Measurements from ENCODE around the gene GRK4. TPM values are rescaled to one million over a fixed set of nuclear protein-coding genes. Genes with fewer than 3 reads are reported as not detected.

Gene GRK4
- total and polyA plus RNA-seq, 11 donors = 4.9 to 12.0 (median 9.3) TPM

DNA sequence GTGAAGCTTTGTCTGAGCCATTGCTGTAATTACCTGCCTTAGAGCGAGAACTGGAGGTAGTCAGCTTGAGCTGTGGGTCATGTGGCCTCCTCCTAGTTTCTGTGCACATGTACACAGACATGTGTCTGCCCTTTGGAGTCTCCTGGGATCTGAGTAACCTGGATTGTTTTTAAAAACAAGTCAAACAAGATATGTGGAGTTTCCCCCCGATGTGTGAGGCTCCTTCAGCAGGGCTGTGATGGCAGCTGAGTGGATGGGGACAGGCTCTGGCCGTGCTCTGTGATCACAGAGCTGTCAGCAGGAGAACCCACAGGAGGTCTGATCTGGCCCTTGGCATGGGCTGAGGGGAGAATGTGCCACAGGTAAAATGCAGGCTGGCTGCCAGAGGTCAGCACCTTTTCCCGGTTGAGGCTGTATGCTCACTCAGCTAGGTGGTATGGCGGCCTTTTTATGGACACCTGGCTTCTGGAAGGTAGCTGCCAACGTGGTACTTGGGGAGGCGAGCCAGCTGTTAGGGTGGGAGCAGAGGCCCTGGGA is 38.5 kb upstream of the GRK4 start:
- peaks cover 0 to 94% (median 83%) of the 10 kb centered on the region in 9 donors for H3K36me3 ChIP-seq
- no peaks in the 10 kb centered on the region for H3K27me3 ChIP-seq
- intact Hi-C loops (cut with DNase I) = no loop called here
- H3K27ac ChIP-seq = no peak overlapping the region
- WGBS, 4 donors = 81 to 86% (median 83%) methylated on average over 7 of the region's 7 CpGs
- peaks cover 0 to 17% (median 2%) of the 10 kb centered on the region in 12 donors for H3K4me1 ChIP-seq
- ATAC-seq (no peak), DNase-seq (peak in 1 of 5 donors; percentile 18)
- no peak for TF ChIP-seq POLR2A (IDR thresholded peaks at IDR 0.05)
- TF ChIP-seq, protein P1, sequence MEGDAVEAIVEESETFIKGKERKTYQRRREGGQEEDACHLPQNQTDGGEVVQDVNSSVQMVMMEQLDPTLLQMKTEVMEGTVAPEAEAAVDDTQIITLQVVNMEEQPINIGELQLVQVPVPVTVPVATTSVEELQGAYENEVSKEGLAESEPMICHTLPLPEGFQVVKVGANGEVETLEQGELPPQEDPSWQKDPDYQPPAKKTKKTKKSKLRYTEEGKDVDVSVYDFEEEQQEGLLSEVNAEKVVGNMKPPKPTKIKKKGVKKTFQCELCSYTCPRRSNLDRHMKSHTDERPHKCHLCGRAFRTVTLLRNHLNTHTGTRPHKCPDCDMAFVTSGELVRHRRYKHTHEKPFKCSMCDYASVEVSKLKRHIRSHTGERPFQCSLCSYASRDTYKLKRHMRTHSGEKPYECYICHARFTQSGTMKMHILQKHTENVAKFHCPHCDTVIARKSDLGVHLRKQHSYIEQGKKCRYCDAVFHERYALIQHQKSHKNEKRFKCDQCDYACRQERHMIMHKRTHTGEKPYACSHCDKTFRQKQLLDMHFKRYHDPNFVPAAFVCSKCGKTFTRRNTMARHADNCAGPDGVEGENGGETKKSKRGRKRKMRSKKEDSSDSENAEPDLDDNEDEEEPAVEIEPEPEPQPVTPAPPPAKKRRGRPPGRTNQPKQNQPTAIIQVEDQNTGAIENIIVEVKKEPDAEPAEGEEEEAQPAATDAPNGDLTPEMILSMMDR (IDR thresholded peaks at IDR 0.05) = no peak
- peaks cover 0 to 4% (median 0%) of the 10 kb centered on the region in 12 donors for H3K9me3 ChIP-seq
- H3K4me3 ChIP-seq = no peak overlapping the region

DNA sequence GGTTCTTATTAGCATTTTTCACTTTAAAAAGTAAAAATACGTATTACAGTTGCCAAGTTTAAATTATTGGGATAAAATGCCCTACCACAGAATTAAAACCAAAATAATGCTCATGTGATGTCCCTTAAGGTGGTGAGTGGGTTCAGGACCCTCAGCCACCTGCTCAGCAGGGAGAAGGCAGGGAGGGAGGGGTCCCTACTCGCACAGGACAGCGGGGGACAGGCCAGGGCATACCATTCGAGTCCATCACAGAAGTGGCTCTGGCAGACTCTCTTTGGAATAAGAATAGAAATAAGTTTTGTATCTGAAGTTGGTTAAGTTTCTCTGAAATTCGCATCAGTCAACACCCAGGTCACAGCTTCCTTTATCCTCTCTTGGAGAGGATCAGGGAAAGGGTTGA is 37.9 kb upstream of the GRK4 start:
- H3K27ac ChIP-seq = no peak overlapping the region
- ATAC-seq = no peak
- H3K9me3 ChIP-seq = no peaks in the 10 kb centered on the region
- H3K4me1 ChIP-seq = peaks cover 0 to 20% (median 2%) of the 10 kb centered on the region in 12 donors
- no peak for DNase-seq
- no peaks in the 10 kb centered on the region for H3K27me3 ChIP-seq
- peaks cover 0 to 97% (median 87%) of the 10 kb centered on the region in 9 donors for H3K36me3 ChIP-seq
- intact Hi-C loops (cut with DNase I) = no loop called here
- 83 to 95% (median 91%) methylated on average over 5 of the region's 5 CpGs for WGBS, 4 donors
- TF ChIP-seq POLR2A (IDR thresholded peaks at IDR 0.05) = no peak
- TF ChIP-seq, protein P1 (IDR thresholded peaks at IDR 0.05) = no peak
- no peak overlapping the region for H3K4me3 ChIP-seq

DNA sequence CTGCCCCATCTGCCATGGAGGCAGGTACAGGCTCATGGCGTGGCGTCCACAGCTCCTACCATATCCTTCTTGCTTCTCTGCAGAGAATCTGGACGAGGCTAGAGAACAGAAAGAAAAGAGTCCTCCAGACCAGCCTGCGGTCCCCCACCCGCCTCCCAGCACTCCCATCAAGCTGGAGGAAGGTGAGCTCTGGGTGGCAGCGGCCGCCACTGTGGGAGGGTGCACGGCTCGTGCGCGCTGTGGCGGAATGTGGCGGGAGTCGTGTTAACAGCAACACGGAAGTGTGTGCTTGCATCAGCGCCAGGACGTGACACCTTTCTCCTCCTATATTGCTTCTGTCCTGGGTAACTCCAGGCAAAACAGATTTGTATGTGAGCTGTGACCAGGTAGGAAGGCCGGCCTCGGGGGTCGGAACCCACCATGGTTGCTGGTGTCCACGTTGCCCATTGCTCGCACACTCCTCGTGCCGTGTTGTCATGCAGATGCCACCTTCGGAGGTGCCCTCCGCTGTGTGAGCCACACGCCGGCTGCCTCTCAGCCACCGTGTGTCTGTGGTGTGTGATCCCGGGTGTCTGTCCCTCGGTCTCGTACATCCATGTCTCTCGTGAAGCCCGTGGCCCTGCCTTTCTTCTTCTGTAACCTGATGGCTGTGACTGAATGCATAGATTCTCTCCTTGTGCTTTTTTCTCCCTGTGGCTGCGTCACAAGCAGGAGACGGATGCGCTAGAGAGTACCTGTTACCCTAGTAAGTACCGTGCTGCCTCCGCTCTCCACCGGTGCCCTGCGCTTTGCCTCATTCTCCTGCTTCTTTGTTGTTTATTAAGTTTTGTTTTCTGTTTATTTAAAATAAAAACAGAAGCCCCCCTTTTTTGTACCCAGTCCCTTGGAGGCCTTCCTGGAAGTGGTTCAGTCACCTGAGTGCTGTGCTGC is 37.2 kb upstream of the GRK4 start:
- intact Hi-C loops (cut with DNase I) = no loop called here
- TF ChIP-seq, protein P1 (IDR thresholded peaks at IDR 0.05) = no peak
- TF ChIP-seq POLR2A (IDR thresholded peaks at IDR 0.05) = no peak
- 91 to 95% (median 93%) methylated on average over 36 to 41 of the region's 41 CpGs for WGBS, 4 donors
- Histone ChIP-seq H3K27ac (no peak overlapping the region), H3K9me3 (no peaks in the 10 kb centered on the region), H3K4me3 (no peak overlapping the region), H3K36me3 (peaks cover 0 to 99% (median 90%) of the 10 kb centered on the region in 9 donors), H3K27me3 (no peaks in the 10 kb centered on the region), H3K4me1 (peaks cover 0 to 27% (median 5%) of the 10 kb centered on the region in 12 donors)
- peak in 1 of 5 donors; percentile 11 for DNase-seq
- no peak for ATAC-seq

DNA sequence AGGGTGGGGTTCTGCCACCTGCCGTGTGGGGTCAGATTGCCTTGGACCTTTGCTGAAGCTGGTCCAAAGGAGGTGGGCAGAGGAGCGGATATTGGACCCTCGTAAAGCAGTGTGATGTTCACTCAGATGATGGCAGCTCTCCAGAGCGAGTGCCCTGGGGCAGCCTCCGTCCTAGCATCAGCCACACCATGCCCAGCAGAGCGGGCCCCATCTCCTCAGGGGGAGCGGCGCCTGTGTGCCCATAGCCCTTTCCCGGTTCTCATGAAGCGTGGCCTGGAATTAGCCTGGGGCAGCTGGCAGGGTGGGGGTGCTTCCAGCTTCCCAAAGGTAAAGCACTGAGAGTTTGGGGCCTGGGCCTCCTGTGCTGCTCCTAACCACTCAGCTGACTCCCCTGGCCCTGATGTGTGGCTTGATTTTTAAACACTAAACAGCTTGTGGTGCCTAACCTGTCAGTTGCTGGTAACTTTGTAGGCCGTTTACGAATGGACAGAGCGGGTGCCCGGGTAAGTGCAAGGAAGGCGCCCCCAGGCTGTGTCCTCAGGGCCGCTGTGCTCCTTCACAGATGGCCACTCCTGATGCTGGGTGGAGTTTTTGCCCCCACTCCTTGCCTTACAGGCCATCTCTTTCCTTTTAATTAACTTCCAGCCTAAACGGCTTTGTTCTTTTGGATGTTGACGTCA is 36.2 kb upstream of the GRK4 start:
- intact Hi-C loops (cut with DNase I) = no loop called here
- DNase-seq = peak in 1 of 5 donors; percentile 20
- H3K27me3 ChIP-seq = no peaks in the 10 kb centered on the region
- peaks cover 0 to 34% (median 13%) of the 10 kb centered on the region in 12 donors for H3K4me1 ChIP-seq
- H3K27ac ChIP-seq = no peak overlapping the region
- TF ChIP-seq, protein P1 (IDR thresholded peaks at IDR 0.05) = no peak
- no peak for TF ChIP-seq POLR2A (IDR thresholded peaks at IDR 0.05)
- no peak for ATAC-seq
- H3K4me3 ChIP-seq = no peak overlapping the region
- WGBS, 4 donors = 92 to 95% (median 94%) methylated on average over 18 of the region's 18 CpGs
- peaks cover 0 to 98% (median 88%) of the 10 kb centered on the region in 9 donors for H3K36me3 ChIP-seq
- no peaks in the 10 kb centered on the region for H3K9me3 ChIP-seq

All from heart left ventricle (tissue), 16 donors.